D721Med (cell line): Measurements from ENCODE around the gene FAM98C.

Experiments
- DNase-seq: peaks from one replicate; pipeline ENCODE4 v3.0.0; 2011; ENCODE audit warnings: low spot score; ENCODE audit not compliant: insufficient read length
- FAIRE-seq: peaks from 2 replicates; lab custom pipeline; 2011; peaks lifted over from hg19 to GRCh38; lab: Jason Lieb, UNC
- CTCF ChIP-seq: IDR thresholded peaks from 2 replicates; pipeline ENCODE4 v1.5.1; 2012; ENCODE audit warnings: mild to moderate bottlenecking, control low read depth; ENCODE audit not compliant: insufficient read depth; ENCODE audit errors: missing control alignments

FAM98C gene

DNA sequence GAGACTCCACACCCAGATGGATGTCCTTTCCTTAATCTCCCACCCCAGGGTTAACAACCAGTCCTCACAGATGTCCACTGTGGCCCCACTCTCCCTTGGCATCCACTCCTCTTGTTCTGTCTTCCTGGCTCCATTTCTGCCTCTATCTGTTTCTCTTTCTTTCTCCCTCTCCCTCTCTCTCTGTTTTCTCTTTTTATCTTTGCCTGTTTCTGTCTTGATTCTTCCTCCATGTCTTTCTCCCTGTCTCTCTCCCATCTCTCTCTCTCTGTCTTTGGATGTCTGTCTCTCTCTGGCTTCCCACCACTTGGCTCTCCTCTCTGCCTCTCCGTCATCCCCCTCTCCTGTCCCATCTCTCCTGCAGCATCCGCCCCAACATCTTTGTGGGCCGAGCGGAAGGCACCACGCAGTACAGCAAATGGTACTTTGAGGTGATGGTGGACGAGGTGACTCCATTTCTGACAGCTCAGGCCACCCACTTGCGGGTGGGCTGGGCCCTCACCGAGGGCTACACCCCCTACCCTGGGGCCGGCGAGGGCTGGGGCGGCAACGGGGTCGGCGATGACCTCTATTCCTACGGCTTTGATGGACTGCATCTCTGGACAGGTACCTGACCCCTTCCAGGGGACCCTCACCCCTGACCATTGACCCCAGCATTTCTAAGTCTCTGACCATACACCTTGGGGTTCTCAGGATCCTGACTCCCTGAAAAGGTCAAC is 55.0 kb downstream of the FAM98C start:
- FAIRE-seq (no peak), DNase-seq (no peak)
- TF ChIP-seq CTCF = no peak
